SK-N-SH (cell line): ENCODE results near the gene KLHDC3.

Experiments
- CTCF ChIP-seq: fragments of 200-600 bp; sonication (generic); IDR thresholded peaks from 2 replicates; pipeline ENCODE4 v1.6.1; 2017; ENCODE audit warnings: antibody characterized with exemption, mild to moderate bottlenecking, moderate library complexity
- GATA2 ChIP-seq: sonication (generic); formaldehyde crosslinking; IDR thresholded peaks from 2 replicates; pipeline ENCODE4 v1.5.0; 2020; ENCODE audit warnings: mild to moderate bottlenecking, missing genetic modification reagents
- POLR2AphosphoS5 ChIP-seq: IDR thresholded peaks from 2 replicates; pipeline ENCODE4 v1.6.1; 2012; ENCODE audit warnings: low read depth, low read length
- SIN3A ChIP-seq: IDR thresholded peaks from 2 replicates; pipeline ENCODE4 v1.6.1; 2012; ENCODE audit warnings: low read depth, mild to moderate bottlenecking, low read length, moderate library complexity, borderline replicate concordance
- TEAD4 ChIP-seq: IDR thresholded peaks from 2 replicates; pipeline ENCODE4 v1.4.0; 2012; ENCODE audit warnings: mild to moderate bottlenecking, borderline replicate concordance; ENCODE audit not compliant: insufficient read depth

DNA sequence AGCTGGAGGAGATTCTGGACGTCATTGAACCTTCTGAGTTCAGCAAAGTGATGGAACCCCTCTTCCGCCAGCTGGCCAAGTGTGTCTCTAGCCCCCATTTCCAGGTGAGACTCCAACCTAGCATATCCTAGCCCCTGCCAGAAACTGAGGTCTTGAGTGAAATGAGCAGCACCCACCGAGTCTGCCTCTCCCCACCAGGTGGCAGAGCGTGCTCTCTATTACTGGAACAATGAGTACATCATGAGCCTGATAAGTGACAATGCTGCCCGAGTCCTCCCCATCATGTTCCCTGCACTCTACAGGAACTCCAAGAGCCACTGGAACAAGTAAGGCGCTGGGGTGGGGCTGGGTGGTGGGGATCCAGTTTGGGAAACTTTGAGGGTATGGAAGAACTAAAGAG lies 4.9 kb upstream of the KLHDC3 start:
- TF ChIP-seq CTCF (peak; percentile 59), POLR2AphosphoS5 (no peak), SIN3A (no peak), TEAD4 (no peak), GATA2 (CRISPR knock-in tag) (no peak)
